LNCAP (cell line): ENCODE results near the gene MAN2B1.

Experiments used
- CTCF ChIP-seq: fragments of 450-650 bp; IDR thresholded peaks from 2 replicates; pipeline ENCODE4 v1.5.1; 2017; ENCODE audit warnings: mild to moderate bottlenecking

Gene MAN2B1

GRCh38 chr19:12638611-12639182, 27.8 kb downstream of the MAN2B1 start:
- TF ChIP-seq CTCF = no peak

- TF ChIP-seq CTCF = no peak
These were observed 29.9 kb downstream of the MAN2B1 start for GRCh38 chr19:12636631-12637030.

GRCh38 chr19:12629215-12629614, 37.3 kb downstream of the MAN2B1 start:
- no peak for TF ChIP-seq CTCF

GRCh38 chr19:12628040-12629022, 38.2 kb downstream of the MAN2B1 start:
- no peak for TF ChIP-seq CTCF

- TF ChIP-seq CTCF = no peak
These were observed 39.6 kb downstream of the MAN2B1 start for GRCh38 chr19:12626958-12627357.

GRCh38 chr19:12623361-12624031, 43.0 kb downstream of the MAN2B1 start:
- TF ChIP-seq CTCF = no peak

- TF ChIP-seq CTCF = no peak
These were observed 48.9 kb downstream of the MAN2B1 start for GRCh38 chr19:12617646-12618045.
